Upper lobe of right lung (tissue), 1 donor: ENCODE data around the gene GPR137. TPM values are rescaled to one million over a fixed set of nuclear protein-coding genes. Genes with fewer than 3 reads are reported as not detected.

Experiments
- ATAC-seq: fragments of 200-7000 bp; cut with Tn5 transposase; one replicate; pipeline ENCODE4 v1.9.1; 2020; ENCODE audit warnings: mild to moderate bottlenecking, moderate library complexity
- DNase-seq: peaks from one replicate; pipeline ENCODE4 v3.0.0-alpha.2; 2020
- H3K27ac ChIP-seq: fragments of 200-600 bp; one replicate; pipeline ENCODE4 v1.8.0; 2022
- H3K27me3 ChIP-seq: fragments of 200-600 bp; one replicate; pipeline ENCODE4 v1.8.0; 2022; ENCODE audit warnings: mild to moderate bottlenecking
- H3K36me3 ChIP-seq: fragments of 200-600 bp; one replicate; pipeline ENCODE4 v1.8.0; 2022
- H3K4me1 ChIP-seq: fragments of 200-600 bp; one replicate; pipeline ENCODE4 v1.8.0; 2022
- H3K4me3 ChIP-seq: fragments of 200-600 bp; one replicate; pipeline ENCODE4 v1.8.0; 2022; ENCODE audit warnings: mild to moderate bottlenecking
- H3K9me3 ChIP-seq: fragments of 200-600 bp; one replicate; pipeline ENCODE4 v1.8.0; 2022
- intact Hi-C: fragments of 100-400 bp; cut with DNase I; formaldehyde crosslinking; loops from one replicate; pipeline ENCODE4 v1.11.0; 2022
- long read RNA-seq: library from polyadenylated mRNA; unstranded; transcript quantifications from one replicate; pipeline ENCODE4 v2.0.0, GENCODE V29; 2021
- total RNA-seq: library from RNA; stranded (reverse); fragmentation: NEBNext Ultra II Directional; extraction: Animal tissue kit (Norgen Biotek cat#: 25700); gene quantifications from one replicate; pipeline ENCODE4 v1.2.1, GENCODE V29; 2021
- TF ChIP-seq, protein P1 (sequence below): fragments of 200-600 bp; IDR thresholded peaks from one replicate; pipeline ENCODE4 v1.8.0; 2022; ENCODE audit warnings: antibody characterized with exemption
- donor health status: DM: no; HTN: yes; CAD: no; lungs with severe emphysema.

The GPR137 gene, protein sequence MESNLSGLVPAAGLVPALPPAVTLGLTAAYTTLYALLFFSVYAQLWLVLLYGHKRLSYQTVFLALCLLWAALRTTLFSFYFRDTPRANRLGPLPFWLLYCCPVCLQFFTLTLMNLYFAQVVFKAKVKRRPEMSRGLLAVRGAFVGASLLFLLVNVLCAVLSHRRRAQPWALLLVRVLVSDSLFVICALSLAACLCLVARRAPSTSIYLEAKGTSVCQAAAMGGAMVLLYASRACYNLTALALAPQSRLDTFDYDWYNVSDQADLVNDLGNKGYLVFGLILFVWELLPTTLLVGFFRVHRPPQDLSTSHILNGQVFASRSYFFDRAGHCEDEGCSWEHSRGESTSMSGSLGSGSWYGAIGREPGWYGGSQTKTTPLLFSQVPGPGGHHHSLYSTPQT
- total RNA-seq, result 38.6 TPM
- long read RNA-seq, transcript GPR137-204 (7 exons, 1,596 nt), result major isoform, 13 of 53 reads
- long read RNA-seq, partial matches to known transcripts, result 5 of 53 reads
- long read RNA-seq, other reads (novel, unspliced or antisense), result 30 of 53 reads

DNA sequence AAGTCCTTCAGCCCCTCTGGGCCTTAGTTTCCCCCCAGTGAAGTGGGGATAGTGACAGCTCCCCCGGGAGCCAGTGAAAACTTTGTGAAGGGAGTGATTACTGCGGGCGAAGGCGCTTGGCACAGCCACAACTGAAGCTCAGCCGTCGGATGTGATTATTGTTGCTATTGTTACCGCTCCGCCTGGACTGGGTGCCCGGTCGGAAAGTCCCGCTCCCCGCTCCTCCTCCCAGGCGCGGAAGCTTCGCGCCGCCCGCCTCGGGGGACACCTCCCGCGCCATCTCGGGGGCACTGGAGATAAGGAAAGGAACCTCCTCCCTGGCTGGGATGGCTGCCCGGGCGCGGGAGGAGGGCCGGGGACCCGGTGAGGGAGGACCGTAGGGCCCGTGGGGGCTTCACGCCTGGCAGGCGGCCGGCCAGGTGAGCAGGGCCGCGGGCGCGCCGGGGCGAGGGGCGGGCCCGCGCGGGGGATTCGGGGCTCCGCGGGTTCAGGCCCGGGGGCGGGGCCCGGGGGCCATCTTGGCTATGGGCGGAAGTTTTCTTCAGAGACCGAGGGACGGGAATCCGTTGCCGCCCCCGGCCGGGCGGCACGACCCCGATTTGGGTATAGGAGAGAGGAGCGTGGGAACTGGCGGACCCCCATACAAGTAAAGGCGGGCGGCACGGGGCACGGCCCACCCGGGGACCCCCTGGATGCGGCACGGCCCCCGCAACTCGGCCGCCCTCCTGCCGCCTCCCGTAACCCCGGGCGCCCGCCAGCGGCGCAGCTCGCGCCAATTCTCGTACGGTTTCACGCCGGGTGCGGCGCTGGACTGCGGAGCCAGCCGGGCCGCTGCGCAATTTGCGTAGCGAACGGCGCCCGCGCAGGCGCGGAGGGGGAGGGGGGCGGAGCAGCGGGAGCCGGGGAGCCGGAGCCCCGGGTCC lies at the start of gene GPR137:
TSS of gene GPR137 (plus strand) at position 887 of the 923 bp plus-strand sequence. CDS start 677 bp downstream, outside the sequence.
- intact Hi-C loops, result no loop called here
- ATAC-seq, result peak; percentile 80
- Histone ChIP-seq H3K27ac (peak within 1 kb of the TSS; percentile 95), H3K27me3 (no peaks in the 10 kb centered on the region), H3K4me1 (peaks cover 27% of the 10 kb centered on the region), H3K36me3 (peaks cover 10% of the 10 kb centered on the region), H3K9me3 (no peaks in the 10 kb centered on the region), H3K4me3 (peak within 1 kb of the TSS; percentile 96)
- TF ChIP-seq, protein P1, sequence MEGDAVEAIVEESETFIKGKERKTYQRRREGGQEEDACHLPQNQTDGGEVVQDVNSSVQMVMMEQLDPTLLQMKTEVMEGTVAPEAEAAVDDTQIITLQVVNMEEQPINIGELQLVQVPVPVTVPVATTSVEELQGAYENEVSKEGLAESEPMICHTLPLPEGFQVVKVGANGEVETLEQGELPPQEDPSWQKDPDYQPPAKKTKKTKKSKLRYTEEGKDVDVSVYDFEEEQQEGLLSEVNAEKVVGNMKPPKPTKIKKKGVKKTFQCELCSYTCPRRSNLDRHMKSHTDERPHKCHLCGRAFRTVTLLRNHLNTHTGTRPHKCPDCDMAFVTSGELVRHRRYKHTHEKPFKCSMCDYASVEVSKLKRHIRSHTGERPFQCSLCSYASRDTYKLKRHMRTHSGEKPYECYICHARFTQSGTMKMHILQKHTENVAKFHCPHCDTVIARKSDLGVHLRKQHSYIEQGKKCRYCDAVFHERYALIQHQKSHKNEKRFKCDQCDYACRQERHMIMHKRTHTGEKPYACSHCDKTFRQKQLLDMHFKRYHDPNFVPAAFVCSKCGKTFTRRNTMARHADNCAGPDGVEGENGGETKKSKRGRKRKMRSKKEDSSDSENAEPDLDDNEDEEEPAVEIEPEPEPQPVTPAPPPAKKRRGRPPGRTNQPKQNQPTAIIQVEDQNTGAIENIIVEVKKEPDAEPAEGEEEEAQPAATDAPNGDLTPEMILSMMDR, result no peak
- DNase-seq, result peak; percentile 94

DNA sequence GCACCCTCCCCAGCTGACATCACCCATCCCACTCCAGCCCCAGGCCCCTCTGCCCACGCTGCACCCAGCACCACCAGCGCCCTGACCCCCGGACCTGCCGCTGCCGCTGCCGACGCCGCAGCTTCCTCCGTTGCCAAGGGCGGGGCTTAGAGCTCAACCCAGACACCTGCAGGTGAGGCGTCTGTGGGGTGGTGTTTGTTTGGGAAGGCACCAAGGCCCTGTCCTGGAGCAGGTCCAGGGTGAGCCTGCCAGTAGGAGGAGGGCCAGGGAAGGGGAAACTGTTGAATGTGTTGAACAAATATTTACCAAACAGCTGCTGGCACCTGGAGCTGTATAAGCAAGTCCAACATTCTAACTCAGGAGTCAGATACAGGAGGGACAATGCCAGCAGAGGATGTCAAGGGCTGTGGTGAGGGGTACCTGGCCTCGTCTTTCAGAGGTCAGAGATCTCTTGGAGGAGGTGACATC lies 48.1 kb upstream of the GPR137 start:
- H3K27me3 ChIP-seq, result no peaks in the 10 kb centered on the region
- peaks cover 16% of the 10 kb centered on the region for H3K36me3 ChIP-seq
- ATAC-seq (peak; percentile 1), DNase-seq (peak; percentile 87)
- TF ChIP-seq, protein P1, result no peak
- intact Hi-C loops, result no loop called here
- H3K4me1 ChIP-seq, result peaks cover 47% of the 10 kb centered on the region
- H3K4me3 ChIP-seq, result no peak overlapping the region
- peak overlapping the region; percentile 55 for H3K27ac ChIP-seq
- H3K9me3 ChIP-seq, result no peaks in the 10 kb centered on the region

DNA sequence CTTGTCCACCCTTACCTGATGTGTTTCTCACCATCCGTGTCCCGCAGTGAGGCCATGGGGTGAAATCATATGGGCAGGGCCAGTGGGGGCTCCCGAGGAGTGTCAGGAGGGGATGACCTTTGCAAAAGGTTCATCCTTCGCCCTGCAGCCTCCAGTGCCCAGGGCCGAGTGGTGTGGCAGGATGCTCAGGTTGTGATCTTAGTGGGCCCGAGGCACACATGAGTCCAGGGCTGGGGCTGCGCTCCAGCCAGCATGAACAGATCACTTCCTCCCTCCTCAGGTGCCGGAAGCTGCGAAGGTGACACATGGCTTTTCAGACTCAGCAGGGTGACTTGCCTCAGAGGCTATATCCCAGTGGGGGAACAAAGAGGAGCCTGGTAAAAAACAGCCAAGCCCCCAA lies 47.6 kb upstream of the GPR137 start:
- DNase-seq (peak; percentile 63), ATAC-seq (no peak)
- peak overlapping the region; percentile 55 for H3K27ac ChIP-seq
- intact Hi-C loops, result no loop called here
- H3K4me1 ChIP-seq, result peaks cover 49% of the 10 kb centered on the region
- peaks cover 17% of the 10 kb centered on the region for H3K36me3 ChIP-seq
- H3K9me3 ChIP-seq, result no peaks in the 10 kb centered on the region
- H3K27me3 ChIP-seq, result no peaks in the 10 kb centered on the region
- TF ChIP-seq, protein P1, result no peak
- H3K4me3 ChIP-seq, result no peak overlapping the region

DNA sequence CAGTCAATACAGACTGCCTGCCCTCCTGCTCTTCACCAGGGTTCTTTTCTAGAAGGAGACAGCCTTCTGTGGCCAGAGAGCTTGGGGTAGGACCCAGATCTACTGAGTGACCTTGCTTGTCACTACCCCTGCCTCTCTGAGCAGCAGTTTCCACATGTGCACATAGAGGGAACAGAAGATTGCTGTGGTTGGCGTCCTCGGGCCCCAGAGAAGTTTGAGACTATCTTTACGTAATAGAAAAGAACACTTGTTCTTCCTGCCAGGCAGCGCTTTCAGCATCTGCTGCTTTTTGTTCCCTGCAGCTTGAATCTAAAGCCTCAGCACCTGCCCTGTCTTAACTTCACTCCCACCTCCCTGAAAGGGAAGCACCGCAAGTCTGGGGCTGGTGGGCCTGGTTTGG lies 46.6 kb upstream of the GPR137 start:
- Histone ChIP-seq H3K4me3 (no peak overlapping the region), H3K4me1 (peaks cover 43% of the 10 kb centered on the region), H3K36me3 (peaks cover 26% of the 10 kb centered on the region), H3K27me3 (no peaks in the 10 kb centered on the region), H3K27ac (peak overlapping the region; percentile 98), H3K9me3 (no peaks in the 10 kb centered on the region)
- TF ChIP-seq, protein P1, result no peak
- DNase-seq (no peak), ATAC-seq (no peak)
- intact Hi-C loops, result no loop called here

DNA sequence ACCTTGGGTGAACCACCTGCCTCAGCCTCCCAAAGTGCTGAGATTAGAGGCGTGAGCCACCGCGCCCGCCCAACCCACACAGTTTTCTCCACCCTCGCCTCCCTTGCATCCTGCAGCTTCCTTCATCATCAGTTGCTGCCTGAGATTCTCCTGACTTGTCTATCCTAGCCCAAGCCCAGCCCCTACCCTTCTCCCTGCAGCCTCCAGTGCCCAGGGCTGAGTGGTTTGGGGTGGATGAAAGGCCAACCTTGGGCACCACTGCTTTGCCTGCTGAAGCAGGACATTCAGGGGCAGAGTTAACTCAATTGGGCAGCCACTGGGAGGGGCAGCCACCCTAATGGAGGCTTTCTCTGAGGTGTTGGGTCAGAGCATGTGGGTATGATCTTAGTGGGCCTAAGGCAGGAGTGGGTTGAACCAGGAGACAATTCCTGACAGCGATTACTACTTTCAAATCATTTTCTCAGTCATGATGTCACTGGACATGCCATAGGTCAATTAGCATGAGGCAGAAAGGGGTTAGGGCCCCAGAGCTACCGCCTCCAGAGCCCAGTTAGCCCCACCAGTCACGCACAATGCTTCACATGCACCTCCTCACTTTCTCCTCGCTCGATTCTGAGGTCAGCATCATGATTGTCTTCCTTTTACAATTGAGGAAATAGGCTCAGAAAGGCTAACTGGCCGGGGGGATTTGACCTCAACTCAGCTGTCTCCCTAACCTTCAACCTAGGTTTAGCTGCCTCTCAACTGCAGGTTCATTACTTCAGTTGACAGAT lies 45.8 kb upstream of the GPR137 start:
- H3K27me3 ChIP-seq, result no peaks in the 10 kb centered on the region
- H3K36me3 ChIP-seq, result peaks cover 28% of the 10 kb centered on the region
- H3K9me3 ChIP-seq, result no peaks in the 10 kb centered on the region
- H3K4me1 ChIP-seq, result peaks cover 43% of the 10 kb centered on the region
- peak; percentile 66 for DNase-seq
- H3K4me3 ChIP-seq, result peak overlapping the region; percentile 94
- intact Hi-C loops, result no loop called here
- TF ChIP-seq, protein P1, result no peak
- H3K27ac ChIP-seq, result peak overlapping the region; percentile 98
- no peak for ATAC-seq
